ENCODE measurements around the gene DPH2. TPM values are rescaled to one million over a fixed set of nuclear protein-coding genes. Genes with fewer than 3 reads are reported as not detected.

DPH2 gene
- total and polyA plus RNA-seq, 7 donors, result 37.8 to 123 (median 53.7) TPM

GRCh38 chr1:43942411-43942810 lies 27.4 kb upstream of the DPH2 start:
- 87 to 90% (median 90%) methylated on average over 3 of the region's 3 CpGs for WGBS, 3 donors
- peaks cover 8% of the 10 kb centered on the region for H3K4me1 ChIP-seq
- H3K36me3 ChIP-seq (ENCODE audit: insufficient read depth in 1 of 2, low read depth in 1 of 2), result no peaks in the 10 kb centered on the region
- no peak for TF ChIP-seq CTCF (IDR thresholded peaks at IDR 0.05)
- H3K27ac ChIP-seq, result no peak overlapping the region
- no peak for DNase-seq
- intact Hi-C loops (cut with DNase I), result loop anchor here in 1 of 2 donors (10.0 kb wide), 1 partner anchor 408 kb away; the partner anchor contains the start of gene PTPRF
- H3K4me3 ChIP-seq, result no peak overlapping the region
- no peak for ATAC-seq
- no peaks in the 10 kb centered on the region for H3K27me3 ChIP-seq (ENCODE audit: insufficient read depth in 3 of 3, low read length in 2 of 3)
- H3K9me3 ChIP-seq, result no peaks in the 10 kb centered on the region

- Histone ChIP-seq H3K4me1 (peaks cover 31% of the 10 kb centered on the region), H3K4me3 (no peak overlapping the region), H3K9me3 (no peaks in the 10 kb centered on the region), H3K36me3 (ENCODE audit: insufficient read depth in 1 of 2, low read depth in 1 of 2) (peaks cover 0 to 6% of the 10 kb centered on the region in 2 donors), H3K27me3 (ENCODE audit: insufficient read depth in 3 of 3, low read length in 2 of 3) (no peaks in the 10 kb centered on the region), H3K27ac (no peak overlapping the region)
- WGBS, 3 donors, result 85 to 100% (median 91%) methylated on average over 1 of the region's 1 CpG
- ATAC-seq, result no peak
- DNase-seq, result no peak
- no peak for TF ChIP-seq CTCF (IDR thresholded peaks at IDR 0.05)
- intact Hi-C loops (cut with DNase I), result loop anchor here in 1 of 2 donors (10.0 kb wide), 1 partner anchor 410 kb away; the partner anchor contains the start of gene PTPRF
These were observed 24.9 kb upstream of the DPH2 start for GRCh38 chr1:43944860-43945259.

GRCh38 chr1:43945674-43946235 lies 24.1 kb upstream of the DPH2 start:
- WGBS, 3 donors, result 6 to 11% (median 7%) methylated on average over 3 of the region's 3 CpGs
- ATAC-seq, result no peak
- H3K27ac ChIP-seq, result peak overlapping the region; percentile 99
- no peaks in the 10 kb centered on the region for H3K27me3 ChIP-seq (ENCODE audit: insufficient read depth in 3 of 3, low read length in 2 of 3)
- TF ChIP-seq CTCF (IDR thresholded peaks at IDR 0.05), result no peak
- H3K9me3 ChIP-seq, result no peaks in the 10 kb centered on the region
- intact Hi-C loops (cut with DNase I), result loop anchor here in 1 of 2 donors (10.0 kb wide), 1 partner anchor 411 kb away; the partner anchor contains the start of gene PTPRF
- H3K4me1 ChIP-seq, result peaks cover 40% of the 10 kb centered on the region
- H3K4me3 ChIP-seq, result peak overlapping the region; percentile 79
- no peak for DNase-seq
- peaks cover 0 to 15% of the 10 kb centered on the region in 2 donors for H3K36me3 ChIP-seq (ENCODE audit: insufficient read depth in 1 of 2, low read depth in 1 of 2)

- H3K9me3 ChIP-seq, result no peaks in the 10 kb centered on the region
- no peaks in the 10 kb centered on the region for H3K27me3 ChIP-seq (ENCODE audit: insufficient read depth in 3 of 3, low read length in 2 of 3)
- peak within 1 kb of the TSS; percentile 79 for H3K4me3 ChIP-seq
- TF ChIP-seq CTCF (IDR thresholded peaks at IDR 0.05), result peak; percentile 69
- WGBS, 3 donors, result 0% methylated on average over 62 to 74 of the region's 74 CpGs
- intact Hi-C loops (cut with DNase I), result loop anchor here in 1 of 2 donors (10.0 kb wide), 1 partner anchor 412 kb away; the partner anchor contains the start of gene PTPRF
- peak; percentile 89 to 93 (median 90) for ATAC-seq
- H3K4me1 ChIP-seq, result peaks cover 47% of the 10 kb centered on the region
- H3K27ac ChIP-seq, result peak within 1 kb of the TSS; percentile 99
- DNase-seq, result peak; percentile 96 to 99
- H3K36me3 ChIP-seq (ENCODE audit: insufficient read depth in 1 of 2, low read depth in 1 of 2), result peaks cover 0 to 21% of the 10 kb centered on the region in 2 donors
These were observed 23.4 kb upstream of the DPH2 start, which contains the start of gene IPO13 for GRCh38 chr1:43946236-43947060. Gene IPO13 (plus strand): TSS chr1:43946950. CDS start chr1:43947601, 651 bp downstream.
